CD4-positive, alpha-beta T cell (primary cell): ENCODE measurements around the gene PPIAL4G. TPM values are rescaled to one million over a fixed set of nuclear protein-coding genes. Genes with fewer than 3 reads are reported as not detected.
"Not testable (repeated sequence)": the region's sequence is repeated elsewhere in the genome, so short reads cannot be mapped to it uniquely, and the experiment has no call there.

ENCODE experiments used
- ATAC-seq: fragments of 200-7000 bp; cut with Tn5 transposase; one replicate; pipeline ENCODE4 v1.10.0; 2022; ENCODE audit warnings: mild to moderate bottlenecking; ENCODE audit not compliant: poor library complexity
- CTCF ChIA-PET: fragments of 350-600 bp; sonication (Branson Sonifier 250); formaldehyde crosslinking; loops from one replicate; lab custom pipeline; 2021; ENCODE audit warnings: antibody characterized with exemption, inconsistent platforms; lab: Charles Lee
- POLR2A ChIA-PET: fragments of 350-600 bp; sonication (Branson Sonifier 250); formaldehyde crosslinking; loops from one replicate; lab custom pipeline; 2021; ENCODE audit warnings: antibody characterized with exemption, inconsistent platforms; lab: Charles Lee
- DNase-seq, 14 experiments: peaks; one replicate each; pipeline ENCODE4 v3.0.0-alpha.2; 2013 to 2020; ENCODE audit warnings: mixed read lengths in 2 of 14
- H3K27ac ChIP-seq, 2 donors: one replicate each; pipeline versions ENCODE4 v1.5.1 to v1.7.0; 2013; ENCODE audit warnings: low read length in 2 of 2, low read depth in 1 of 2, mild to moderate bottlenecking in 1 of 2
- H3K27me3 ChIP-seq, 2 experiments: 1 replicate in 1 of 2; 2 replicates in 1 of 2; pipeline versions ENCODE4 v1.6.1 to v1.7.0; 2013; ENCODE audit warnings: low read length in 2 of 2, control low read depth in 1 of 2, mild to moderate bottlenecking in 1 of 2, moderate library complexity in 1 of 2; ENCODE audit not compliant: insufficient read depth in 2 of 2, control insufficient read depth in 1 of 2
- H3K36me3 ChIP-seq: one replicate; pipeline ENCODE4 v1.6.1; 2013; ENCODE audit warnings: low read length, control low read depth; ENCODE audit not compliant: insufficient read depth
- H3K4me1 ChIP-seq: one replicate; pipeline ENCODE4 v1.6.1; 2013; ENCODE audit warnings: low read length, control low read depth; ENCODE audit not compliant: insufficient read depth
- H3K4me3 ChIP-seq: one replicate; pipeline ENCODE4 v1.5.1; 2013; ENCODE audit warnings: mild to moderate bottlenecking, low read length, moderate library complexity
- H3K9me3 ChIP-seq, 2 experiments: 1 replicate in 1 of 2; 2 replicates in 1 of 2; pipeline versions ENCODE4 v1.6.1 to v1.7.0; 2013; ENCODE audit warnings: low read length in 2 of 2, mild to moderate bottlenecking in 2 of 2, control low read depth in 1 of 2, moderate library complexity in 1 of 2; ENCODE audit not compliant: control insufficient read depth in 1 of 2, insufficient read depth in 1 of 2
- H3K27ac Mint-ChIP-seq: one replicate; pipeline ENCODE4 v1.8.0; 2020; ENCODE audit warnings: mixed read lengths
- H3K27me3 Mint-ChIP-seq: one replicate; pipeline ENCODE4 v1.8.0; 2021; ENCODE audit warnings: mixed read lengths
- H3K36me3 Mint-ChIP-seq: one replicate; pipeline ENCODE4 v1.8.0; 2021; ENCODE audit warnings: low read depth, mixed read lengths
- H3K4me1 Mint-ChIP-seq: one replicate; pipeline ENCODE4 v1.8.0; 2021; ENCODE audit warnings: low read depth, mixed read lengths
- H3K4me3 Mint-ChIP-seq: one replicate; pipeline ENCODE4 v1.8.0; 2020; ENCODE audit warnings: mild to moderate bottlenecking, mixed read lengths
- H3K9me3 Mint-ChIP-seq: one replicate; pipeline ENCODE4 v1.8.0; 2020; ENCODE audit warnings: mixed read lengths
- intact Hi-C, 2 experiments: fragments of 100-400 bp; cut with DNase I in 1 of 2; cut with micrococcal nuclease in 1 of 2; formaldehyde crosslinking; loops; one replicate each; pipeline versions ENCODE4 v1.15.1 to v1.9.0; 2023 to 2025; cut with DNase I, micrococcal nuclease
- polyA plus RNA-seq, 2 donors: library from polyadenylated mRNA; unstranded; fragments of 120-200 nt; gene quantifications; one replicate each; pipeline ENCODE4 v1.2.1, GENCODE V29; 2013
- total RNA-seq, 174 experiments: library from RNA in 2 of 174; stranded (reverse) in 2 of 174; gene quantifications; one replicate each; pipeline ENCODE4 v1.2.3 and lab custom pipeline; 2021 to 2026

The PPIAL4G gene
- under 1 TPM; 0.11 to 0.14 TPM for total RNA-seq
- 0.28 TPM for polyA plus RNA-seq (2013, experiment 1 of 2)
- polyA plus RNA-seq (2013, experiment 2 of 2): 0.30 TPM
- total RNA-seq (lab: John Stamatoyannopoulos, UW): 0 to 0.13 (median 0) reads per million in 172 experiments

- POLR2A ChIA-PET, H3K4me1 ChIP-seq, H3K27me3 Mint-ChIP-seq, H3K27ac ChIP-seq, H3K9me3 ChIP-seq, ATAC-seq, H3K36me3 ChIP-seq, H3K9me3 Mint-ChIP-seq, intact Hi-C loops, CTCF ChIA-PET, H3K4me3 Mint-ChIP-seq, H3K36me3 Mint-ChIP-seq, H3K27me3 ChIP-seq, H3K4me1 Mint-ChIP-seq, H3K4me3 ChIP-seq: not testable (repeated sequence)
- peak in 1 of 14 experiments; percentile 2 for DNase-seq
- H3K27ac Mint-ChIP-seq: peak within 1 kb of the TSS; percentile 79
Observed at GRCh38 chr1:148483029-148483428, at the start of gene PPIAL4G. Gene PPIAL4G (minus strand): TSS chr1:148483302. CDS start chr1:148483252, 50 bp downstream.

GRCh38 chr1:148532158-148532557 is 49.1 kb upstream of the PPIAL4G start:
- H3K36me3 Mint-ChIP-seq, H3K27ac Mint-ChIP-seq, H3K4me3 ChIP-seq, H3K9me3 ChIP-seq, H3K27ac ChIP-seq, intact Hi-C loops, H3K27me3 Mint-ChIP-seq, H3K36me3 ChIP-seq, POLR2A ChIA-PET, H3K4me3 Mint-ChIP-seq, H3K4me1 Mint-ChIP-seq, ATAC-seq, H3K27me3 ChIP-seq, H3K9me3 Mint-ChIP-seq, H3K4me1 ChIP-seq, CTCF ChIA-PET: not testable (repeated sequence)
- peak in 1 of 14 experiments; percentile 7 for DNase-seq

- intact Hi-C loops, H3K4me1 Mint-ChIP-seq, CTCF ChIA-PET, POLR2A ChIA-PET, H3K27me3 Mint-ChIP-seq, H3K36me3 ChIP-seq, H3K27me3 ChIP-seq, H3K9me3 ChIP-seq, H3K36me3 Mint-ChIP-seq, H3K9me3 Mint-ChIP-seq, ATAC-seq, H3K27ac ChIP-seq: not testable (repeated sequence)
- Histone ChIP-seq H3K4me1 (peaks cover 12% of the 10 kb centered on the region), H3K4me3 (peak overlapping the region; percentile 44)
- peak overlapping the region; percentile 86 for H3K4me3 Mint-ChIP-seq
- peak overlapping the region; percentile 92 for H3K27ac Mint-ChIP-seq
- DNase-seq: peak; percentile 49 to 73 (median 58)
Observed at GRCh38 chr1:148529101-148529567, 46.0 kb upstream of the PPIAL4G start.

GRCh38 chr1:148528591-148528990 is 45.5 kb upstream of the PPIAL4G start:
- DNase-seq, H3K27ac ChIP-seq, intact Hi-C loops, ATAC-seq, H3K27me3 Mint-ChIP-seq, H3K36me3 ChIP-seq, H3K27me3 ChIP-seq, POLR2A ChIA-PET, H3K9me3 Mint-ChIP-seq, H3K9me3 ChIP-seq, CTCF ChIA-PET, H3K36me3 Mint-ChIP-seq, H3K4me3 Mint-ChIP-seq, H3K4me1 Mint-ChIP-seq: not testable (repeated sequence)
- Histone ChIP-seq H3K4me3 (peak overlapping the region; percentile 44), H3K4me1 (peaks cover 12% of the 10 kb centered on the region)
- H3K27ac Mint-ChIP-seq: peak overlapping the region; percentile 92

GRCh38 chr1:148526587-148526986 is 43.5 kb upstream of the PPIAL4G start:
- H3K4me3 ChIP-seq, H3K27ac Mint-ChIP-seq, H3K9me3 Mint-ChIP-seq, H3K36me3 ChIP-seq, CTCF ChIA-PET, H3K9me3 ChIP-seq, H3K27me3 ChIP-seq, H3K27me3 Mint-ChIP-seq, intact Hi-C loops, H3K4me3 Mint-ChIP-seq, H3K27ac ChIP-seq, ATAC-seq, POLR2A ChIA-PET: not testable (repeated sequence)
- Mint-ChIP-seq H3K4me1 (peaks cover 14% of the 10 kb centered on the region), H3K36me3 (peaks cover 17% of the 10 kb centered on the region)
- peaks cover 12% of the 10 kb centered on the region for H3K4me1 ChIP-seq
- peak in 7 of 14 experiments; percentile 9 to 59 (median 18) for DNase-seq

- H3K9me3 Mint-ChIP-seq, intact Hi-C loops, H3K9me3 ChIP-seq, H3K27me3 Mint-ChIP-seq, H3K4me1 Mint-ChIP-seq, H3K27me3 ChIP-seq, CTCF ChIA-PET, H3K27ac ChIP-seq, H3K36me3 ChIP-seq: not testable (repeated sequence)
- DNase-seq (peak in 1 of 14 experiments; percentile 27), ATAC-seq (peak; percentile 48)
- POLR2A ChIA-PET: interaction anchor here (0.7 to 1.7 kb wide), 5 partner anchors 91 to 189 kb away, joined by 3 to 30 read pairs (median 4); no protein-coding TSS in a partner anchor
- Mint-ChIP-seq H3K27ac (peak overlapping the region; percentile 96), H3K4me3 (peak overlapping the region; percentile 98), H3K36me3 (peaks cover 12% of the 10 kb centered on the region)
- Histone ChIP-seq H3K4me1 (peaks cover 13% of the 10 kb centered on the region), H3K4me3 (peak overlapping the region; percentile 70)
Observed at GRCh38 chr1:148523205-148524144, 40.4 kb upstream of the PPIAL4G start.
